Smooth muscle cell (in vitro differentiated cells): ENCODE data around the gene MATN1. TPM values are rescaled to one million over a fixed set of nuclear protein-coding genes. Genes with fewer than 3 reads are reported as not detected.

Experiments used
- DNase-seq: peaks from one replicate; lab custom pipeline; 2025; ENCODE audit not compliant: unreplicated experiment; lab: John Stamatoyannopoulos, UW
- H2AFZ ChIP-seq: fragments of 200-600 bp; sonication (generic); 2 replicates; pipeline ENCODE4 v1.6.0; 2016; ENCODE audit warnings: antibody characterized with exemption, low read depth, mild to moderate bottlenecking
- H3F3A ChIP-seq: fragments of 200-600 bp; sonication (generic); 2 replicates; pipeline ENCODE4 v1.6.0; 2017; ENCODE audit warnings: antibody characterized with exemption, low read depth
- H3K27ac ChIP-seq: fragments of 200-600 bp; sonication (generic); 2 replicates; pipeline ENCODE4 v1.5.1; 2016; ENCODE audit warnings: low read depth, mild to moderate bottlenecking
- H3K27me3 ChIP-seq: fragments of 200-600 bp; sonication (generic); 2 replicates; pipeline ENCODE4 v1.6.1; 2016; ENCODE audit warnings: low read depth, mild to moderate bottlenecking
- H3K36me3 ChIP-seq: fragments of 200-600 bp; sonication (generic); 2 replicates; pipeline ENCODE4 v1.5.1; 2016; ENCODE audit warnings: low read depth
- H3K4me1 ChIP-seq: fragments of 200-600 bp; sonication (generic); 2 replicates; pipeline ENCODE4 v1.5.1; 2016; ENCODE audit warnings: low read depth
- H3K4me2 ChIP-seq: fragments of 200-600 bp; sonication (generic); 2 replicates; pipeline ENCODE4 v1.6.0; 2016; ENCODE audit warnings: mild to moderate bottlenecking
- H3K4me3 ChIP-seq: fragments of 200-600 bp; sonication (generic); 2 replicates; pipeline ENCODE4 v1.5.1; 2016; ENCODE audit warnings: mild to moderate bottlenecking
- H3K79me2 ChIP-seq: fragments of 200-600 bp; sonication (generic); 2 replicates; pipeline ENCODE4 v1.6.0; 2016; ENCODE audit warnings: low read depth, mild to moderate bottlenecking
- H3K9ac ChIP-seq: fragments of 200-600 bp; sonication (generic); 2 replicates; pipeline ENCODE4 v1.6.0; 2016; ENCODE audit warnings: low read depth
- H3K9me3 ChIP-seq: fragments of 200-600 bp; sonication (generic); replicated peaks from 2 replicates; pipeline ENCODE4 v1.5.1; 2016; ENCODE audit warnings: low read depth
- H4K20me1 ChIP-seq: fragments of 200-600 bp; sonication (generic); 2 replicates; pipeline ENCODE4 v1.6.0; 2016; ENCODE audit warnings: low read depth
- WGBS: methylation state at CpG from one replicate; pipeline ENCODE4 v1.1.7; 2016; ENCODE audit warnings: low lambda C conversion rate; 5-methylcytosine and 5-hydroxymethylcytosine counted together
- polyA plus RNA-seq: library from polyadenylated mRNA; unstranded; fragments of >200 nt; fragmentation: Nextera tagmentation; extraction: Ambion mirVana; gene quantifications from 2 replicates; pipeline ENCODE4 v1.2.1, GENCODE V29; 2016
- total RNA-seq: library from RNA; depleted of rRNA; stranded (reverse); fragments of >200 nt; gene quantifications from 2 replicates; pipeline ENCODE4 v1.2.3, GENCODE V29; 2014
- TF ChIP-seq, protein P1 (sequence below): fragments of 200-600 bp; sonication (generic); IDR thresholded peaks from 2 replicates; pipeline ENCODE4 v1.5.1; 2017; ENCODE audit warnings: borderline replicate concordance, mild to moderate bottlenecking, antibody characterized with exemption; ENCODE audit not compliant: insufficient read depth, poor library complexity, severe bottlenecking

The MATN1 gene
- total and polyA plus RNA-seq, 2 experiments from 2014 or later: 0.40 to 2.0 TPM

DNA sequence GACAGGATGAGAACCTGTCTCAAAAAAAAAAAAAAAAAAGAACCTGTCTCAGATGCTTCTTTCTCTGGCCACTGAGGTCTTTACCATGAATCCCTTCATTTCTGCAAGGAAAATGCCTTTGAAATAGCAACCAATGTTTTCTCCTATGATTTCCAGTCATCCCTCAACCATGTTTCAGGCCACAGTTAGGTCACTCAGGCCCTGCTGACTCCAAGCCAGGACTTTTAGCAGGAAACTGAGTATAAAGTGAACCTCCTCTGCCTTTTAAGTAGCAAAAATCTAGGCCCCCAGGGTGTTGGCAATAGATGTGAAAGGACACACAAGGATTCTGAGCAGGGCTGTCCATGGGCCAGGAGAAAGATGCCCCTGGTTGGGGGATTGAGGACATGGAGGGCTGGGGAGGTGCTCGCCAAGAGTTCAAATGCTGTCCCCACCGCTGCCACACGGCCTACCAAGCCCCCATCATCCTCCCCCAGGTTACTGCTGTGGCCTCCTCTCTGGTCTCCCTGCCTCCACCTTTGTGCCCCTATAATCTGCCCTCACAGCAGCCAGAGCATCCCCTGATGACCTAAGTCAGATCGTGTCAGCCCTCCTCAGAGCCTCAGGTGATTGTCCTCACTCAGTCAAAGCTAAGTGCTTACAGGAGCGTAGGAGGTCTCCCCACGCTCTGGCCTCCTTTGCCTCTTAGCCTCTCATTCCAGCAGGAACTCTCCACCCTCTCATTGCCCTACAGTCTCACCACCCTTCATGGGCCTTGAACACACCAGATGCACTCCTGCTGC, 54.6 kb downstream of the MATN1 start:
- Histone ChIP-seq H4K20me1 (no peaks in the 10 kb centered on the region), H3K9ac (no peak overlapping the region), H3K4me3 (no peak overlapping the region), H2AFZ (no peak overlapping the region), H3K27ac (no peak overlapping the region), H3K79me2 (no peaks in the 10 kb centered on the region), H3F3A (no peaks in the 10 kb centered on the region), H3K4me1 (peaks cover 2% of the 10 kb centered on the region), H3K9me3 (peaks cover 3% of the 10 kb centered on the region), H3K36me3 (no peaks in the 10 kb centered on the region), H3K4me2 (no peak overlapping the region), H3K27me3 (no peaks in the 10 kb centered on the region)
- WGBS: 96% methylated on average over 6 of the region's 6 CpGs
- no peak for DNase-seq
- TF ChIP-seq, protein P1, sequence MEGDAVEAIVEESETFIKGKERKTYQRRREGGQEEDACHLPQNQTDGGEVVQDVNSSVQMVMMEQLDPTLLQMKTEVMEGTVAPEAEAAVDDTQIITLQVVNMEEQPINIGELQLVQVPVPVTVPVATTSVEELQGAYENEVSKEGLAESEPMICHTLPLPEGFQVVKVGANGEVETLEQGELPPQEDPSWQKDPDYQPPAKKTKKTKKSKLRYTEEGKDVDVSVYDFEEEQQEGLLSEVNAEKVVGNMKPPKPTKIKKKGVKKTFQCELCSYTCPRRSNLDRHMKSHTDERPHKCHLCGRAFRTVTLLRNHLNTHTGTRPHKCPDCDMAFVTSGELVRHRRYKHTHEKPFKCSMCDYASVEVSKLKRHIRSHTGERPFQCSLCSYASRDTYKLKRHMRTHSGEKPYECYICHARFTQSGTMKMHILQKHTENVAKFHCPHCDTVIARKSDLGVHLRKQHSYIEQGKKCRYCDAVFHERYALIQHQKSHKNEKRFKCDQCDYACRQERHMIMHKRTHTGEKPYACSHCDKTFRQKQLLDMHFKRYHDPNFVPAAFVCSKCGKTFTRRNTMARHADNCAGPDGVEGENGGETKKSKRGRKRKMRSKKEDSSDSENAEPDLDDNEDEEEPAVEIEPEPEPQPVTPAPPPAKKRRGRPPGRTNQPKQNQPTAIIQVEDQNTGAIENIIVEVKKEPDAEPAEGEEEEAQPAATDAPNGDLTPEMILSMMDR: no peak

DNA sequence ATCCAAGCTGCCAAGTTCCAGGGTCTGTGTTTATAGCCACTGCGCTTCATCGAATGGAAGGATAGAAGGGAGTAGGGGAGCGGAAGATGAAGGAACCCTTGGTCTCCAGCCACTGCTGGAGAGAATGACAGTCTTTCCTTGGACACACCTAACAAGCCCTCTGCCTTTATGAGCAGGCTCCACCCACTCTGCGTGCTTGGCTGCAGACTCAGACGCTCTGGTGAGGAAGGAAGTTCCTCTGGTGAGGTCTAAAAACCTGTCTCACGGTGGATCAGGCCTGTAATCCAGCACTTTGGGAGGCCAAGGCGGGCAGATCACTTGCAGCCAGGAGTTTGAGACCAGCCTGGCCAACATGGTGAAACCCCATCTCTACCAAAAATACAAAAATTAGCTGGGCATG, 55.4 kb downstream of the MATN1 start:
- TF ChIP-seq, protein P1: no peak
- Histone ChIP-seq H2AFZ (no peak overlapping the region), H4K20me1 (no peaks in the 10 kb centered on the region), H3K9ac (no peak overlapping the region), H3K4me1 (peaks cover 8% of the 10 kb centered on the region), H3K79me2 (no peaks in the 10 kb centered on the region), H3K4me3 (no peak overlapping the region), H3K27me3 (no peaks in the 10 kb centered on the region), H3K9me3 (no peaks in the 10 kb centered on the region), H3K4me2 (no peak overlapping the region), H3F3A (no peaks in the 10 kb centered on the region), H3K27ac (no peak overlapping the region), H3K36me3 (no peaks in the 10 kb centered on the region)
- 71% methylated on average over 7 of the region's 7 CpGs for WGBS
- DNase-seq: no peak

DNA sequence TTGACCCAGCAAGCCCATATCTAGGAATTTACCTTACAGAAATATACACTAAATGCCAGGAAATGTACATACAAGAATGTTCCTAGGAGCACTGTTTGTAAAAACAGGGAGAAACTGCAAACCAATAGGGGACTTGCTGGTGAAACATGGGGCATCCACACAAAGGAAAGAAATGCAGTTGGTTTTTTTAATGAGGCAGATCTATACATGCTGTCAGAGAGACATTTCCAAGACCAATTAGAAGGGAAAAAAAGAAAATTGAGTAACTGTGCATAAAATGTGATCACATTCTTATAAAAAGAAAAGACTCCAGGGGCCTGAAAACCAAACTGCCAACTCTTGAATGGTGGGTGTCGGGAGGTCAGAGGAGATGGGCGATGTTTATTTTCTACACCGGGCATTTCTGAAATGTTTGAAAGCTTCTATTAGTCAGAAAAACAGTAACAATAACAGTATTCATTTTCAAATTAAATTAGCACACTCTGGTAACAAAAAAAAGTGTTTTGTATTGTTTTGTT, 56.6 kb downstream of the MATN1 start:
- no peaks in the 10 kb centered on the region for H3K27me3 ChIP-seq
- H3K4me1 ChIP-seq: peaks cover 11% of the 10 kb centered on the region
- H3K27ac ChIP-seq: no peak overlapping the region
- H4K20me1 ChIP-seq: no peaks in the 10 kb centered on the region
- DNase-seq: no peak
- H3K4me3 ChIP-seq: no peak overlapping the region
- no peaks in the 10 kb centered on the region for H3K9me3 ChIP-seq
- no peaks in the 10 kb centered on the region for H3F3A ChIP-seq
- H3K9ac ChIP-seq: no peak overlapping the region
- TF ChIP-seq, protein P1: no peak
- H3K36me3 ChIP-seq: no peaks in the 10 kb centered on the region
- H3K4me2 ChIP-seq: no peak overlapping the region
- no peaks in the 10 kb centered on the region for H3K79me2 ChIP-seq
- H2AFZ ChIP-seq: no peak overlapping the region
- 95% methylated on average over 3 of the region's 3 CpGs for WGBS
